ENCODE results near the gene ZNF444. TPM values are rescaled to one million over a fixed set of nuclear protein-coding genes. Genes with fewer than 3 reads are reported as not detected.

ZNF444 gene
- total RNA-seq, 1 experiment from 2014 or later, result 31.7 TPM

GRCh38 chr19:56170261-56170660, 29.2 kb downstream of the ZNF444 start:
- no peaks in the 10 kb centered on the region for H3K9me3 ChIP-seq (ENCODE audit: control insufficient read depth in 1 of 2, insufficient read depth in 1 of 2, low read depth in 1 of 2, low read length in 2 of 2)
- ChIA-PET CTCF (interaction anchor here (1.2 kb wide), 1 partner anchor 85 kb away, joined by 3 read pairs; no protein-coding TSS in a partner anchor), POLR2A (no interaction called here), RAD21 (ENCODE audit: low non-redundant PET in 1 of 2, low total read pairs in 2 of 2, uncharacterized antibody in 2 of 2, unreplicated experiment in 2 of 2) (no interaction called here)
- H3K4me2 ChIP-seq (ENCODE audit: low read length), result no peak overlapping the region
- no peaks in the 10 kb centered on the region for H4K20me1 ChIP-seq (ENCODE audit: insufficient read depth)
- intact Hi-C loops (cut with micrococcal nuclease), result no loop called here
- no peaks in the 10 kb centered on the region for H3K27me3 ChIP-seq (ENCODE audit: insufficient read depth, low read length)
- H3K9me2 ChIP-seq (ENCODE audit: insufficient read depth), result no peaks in the 10 kb centered on the region
- no peaks in the 10 kb centered on the region for H3K4me1 ChIP-seq (ENCODE audit: control insufficient read depth in 1 of 2, insufficient read depth in 2 of 2, low read length in 2 of 2)
- no peak overlapping the region for H3K27ac ChIP-seq (ENCODE audit: low read depth, low read length)
- no peak overlapping the region for H3K4me3 ChIP-seq (replicated peaks in 1 of 2; ENCODE audit: low read depth in 1 of 2, low read length in 2 of 2)
- ATAC-seq, result no peak
- BruUV-seq (replicated peaks), result no TSS peak
- H2AFZ ChIP-seq (ENCODE audit: low read depth, low read length, poor library complexity, severe bottlenecking), result no peak overlapping the region
- no peak overlapping the region for H3K9ac ChIP-seq (ENCODE audit: low read length)
- DNase-seq (ENCODE audit: low read depth, low spot score), result no peak
- no peaks in the 10 kb centered on the region for H3K36me3 ChIP-seq (ENCODE audit: control insufficient read depth in 1 of 2, insufficient read depth in 2 of 2, low read length in 2 of 2)
- no peak for TF ChIP-seq ZFX (IDR thresholded peaks at IDR 0.05)
- TF ChIP-seq EGR1 (IDR thresholded peaks at IDR 0.05; ENCODE audit: low read depth), result no peak
- TF ChIP-seq RAD21 (IDR thresholded peaks at IDR 0.05; ENCODE audit: low read depth), result no peak
- no peak for TF ChIP-seq TCF7L2 (IDR thresholded peaks at IDR 0.05; ENCODE audit: borderline replicate concordance, extremely low read depth, insufficient read depth, insufficient read length)
- no peak for TF ChIP-seq ELF1 (IDR thresholded peaks at IDR 0.05; ENCODE audit: borderline replicate concordance, low read depth)
- no peaks in the 10 kb centered on the region for H3K79me2 ChIP-seq (ENCODE audit: insufficient read depth, low read length)

GRCh38 chr19:56174086-56174485, 33.0 kb downstream of the ZNF444 start:
- H3K9me3 ChIP-seq (ENCODE audit: control insufficient read depth in 1 of 2, insufficient read depth in 1 of 2, low read depth in 1 of 2, low read length in 2 of 2), result no peaks in the 10 kb centered on the region
- no peaks in the 10 kb centered on the region for H3K9me2 ChIP-seq (ENCODE audit: insufficient read depth)
- no peak overlapping the region for H2AFZ ChIP-seq (ENCODE audit: low read depth, low read length, poor library complexity, severe bottlenecking)
- intact Hi-C loops (cut with micrococcal nuclease), result no loop called here
- H3K27me3 ChIP-seq (ENCODE audit: insufficient read depth, low read length), result no peaks in the 10 kb centered on the region
- no peaks in the 10 kb centered on the region for H3K79me2 ChIP-seq (ENCODE audit: insufficient read depth, low read length)
- CTCF ChIA-PET, result interaction anchor here (1.9 kb wide), 1 partner anchor 108 kb away, joined by 4 read pairs; no protein-coding TSS in a partner anchor
- RAD21 ChIA-PET (ENCODE audit: low non-redundant PET in 1 of 2, low total read pairs in 2 of 2, uncharacterized antibody in 2 of 2, unreplicated experiment in 2 of 2), result no interaction called here
- no peak overlapping the region for H3K27ac ChIP-seq (ENCODE audit: low read depth, low read length)
- POLR2A ChIA-PET, result no interaction called here
- ATAC-seq (no peak), DNase-seq (ENCODE audit: low read depth, low spot score) (no peak)
- H3K4me3 ChIP-seq (replicated peaks in 1 of 2; ENCODE audit: low read depth in 1 of 2, low read length in 2 of 2), result no peak overlapping the region
- TF ChIP-seq EZH2 (IDR thresholded peaks at IDR 0.05) (no peak), POLR2A (IDR thresholded peaks at IDR 0.05; ENCODE audit: borderline replicate concordance, extremely low read depth, insufficient read depth, insufficient read length) (no peak), ZBTB33 (IDR thresholded peaks at IDR 0.05; ENCODE audit: extremely low read depth, insufficient replicate concordance, low read length) (no peak), CEBPB (IDR thresholded peaks at IDR 0.05; ENCODE audit: low read depth) (no peak)
- no peak overlapping the region for H3K9ac ChIP-seq (ENCODE audit: low read length)
- H4K20me1 ChIP-seq (ENCODE audit: insufficient read depth), result no peaks in the 10 kb centered on the region
- H3K36me3 ChIP-seq (ENCODE audit: control insufficient read depth in 1 of 2, insufficient read depth in 2 of 2, low read length in 2 of 2), result no peaks in the 10 kb centered on the region
- H3K4me2 ChIP-seq (ENCODE audit: low read length), result no peak overlapping the region
- no peaks in the 10 kb centered on the region for H3K4me1 ChIP-seq (ENCODE audit: control insufficient read depth in 1 of 2, insufficient read depth in 2 of 2, low read length in 2 of 2)
- BruUV-seq (replicated peaks), result no TSS peak
